NCI-H1694 treated with DMSO at 0.1 percent for 48 hours (cell line): ENCODE data around the gene LCE3E.
"Not testable (repeated sequence)": the region's sequence is repeated elsewhere in the genome, so short reads cannot be mapped to it uniquely, and the experiment has no call there.

Experiments used
- DNase-seq: peaks from one replicate; lab custom pipeline; 2025; lab: John Stamatoyannopoulos, UW

Gene LCE3E

GRCh38 chr1:152566681-152567080 is at the start of gene LCE3E:
Gene LCE3E (minus strand): TSS chr1:152566780. CDS start chr1:152566208, 572 bp downstream.
- no peak for DNase-seq

GRCh38 chr1:152613511-152613910 is 46.9 kb upstream of the LCE3E start, which contains the start of gene LCE3B:
Gene LCE3B (plus strand): TSS chr1:152613811. CDS start chr1:152613811, 0 bp downstream.
- no peak for DNase-seq

- no peak for DNase-seq
Measured at GRCh38 chr1:152599934-152600333, 33.4 kb upstream of the LCE3E start, which contains the start of gene LCE3C. Gene LCE3C (plus strand): TSS chr1:152600234. CDS start chr1:152600732, 498 bp downstream.

- DNase-seq, result no peak
Measured at GRCh38 chr1:152596986-152597385, 30.4 kb upstream of the LCE3E start.

GRCh38 chr1:152585586-152585985 is 19.0 kb upstream of the LCE3E start:
- no peak for DNase-seq

- DNase-seq, result no peak
Measured at GRCh38 chr1:152582647-152583046, 16.1 kb upstream of the LCE3E start.

GRCh38 chr1:152580433-152580832 is 13.9 kb upstream of the LCE3E start, which contains the start of gene LCE3D:
Gene LCE3D (minus strand): TSS chr1:152580516. CDS start chr1:152579936, 580 bp downstream.
- DNase-seq, result no peak

- not testable (repeated sequence) for DNase-seq
Measured at GRCh38 chr1:152579526-152579925, 12.9 kb upstream of the LCE3E start.

- no peak for DNase-seq
Measured at GRCh38 chr1:152577168-152577567, 10.6 kb upstream of the LCE3E start.

GRCh38 chr1:152565535-152566215 is 905 bp downstream of the LCE3E start:
- DNase-seq, result no peak

GRCh38 chr1:152565115-152565514 is 1.5 kb downstream of the LCE3E start:
- no peak for DNase-seq

GRCh38 chr1:152548358-152548757 is 18.2 kb downstream of the LCE3E start:
- DNase-seq, result not testable (repeated sequence)

- DNase-seq, result no peak
Measured at GRCh38 chr1:152546704-152547103, 19.9 kb downstream of the LCE3E start.

GRCh38 chr1:152543820-152544219 is 22.8 kb downstream of the LCE3E start:
- no peak for DNase-seq

- no peak for DNase-seq
Measured at GRCh38 chr1:152539901-152540300, 26.7 kb downstream of the LCE3E start.

- DNase-seq, result no peak
Measured at GRCh38 chr1:152537496-152537895, 29.1 kb downstream of the LCE3E start.

- DNase-seq, result no peak
Measured at GRCh38 chr1:152535774-152536173, 30.8 kb downstream of the LCE3E start.

GRCh38 chr1:152533327-152533938 is 33.1 kb downstream of the LCE3E start:
- DNase-seq, result peak; percentile 23

GRCh38 chr1:152525080-152525641 is 41.4 kb downstream of the LCE3E start:
- no peak for DNase-seq

- no peak for DNase-seq
Measured at GRCh38 chr1:152520561-152521090, 46.0 kb downstream of the LCE3E start.

- no peak for DNase-seq
Measured at GRCh38 chr1:152519851-152520250, 46.7 kb downstream of the LCE3E start.

- no peak for DNase-seq
Measured at GRCh38 chr1:152517237-152517811, 49.3 kb downstream of the LCE3E start.
